Tibial nerve (tissue), 4 donors: ENCODE measurements around the gene SLC38A10.
A peak's percentile ranks its signal among the peaks of the same experiment; 100 is the strongest.

Experiments used
- EP300 ChIP-seq, 2 donors: sonication (generic); formaldehyde crosslinking; IDR thresholded peaks; one replicate each; pipeline ENCODE4 v1.6.1; 2017; ENCODE audit warnings: antibody characterized with exemption in 2 of 2, mild to moderate bottlenecking in 1 of 2
- TF ChIP-seq, protein P1 (sequence below), 5 experiments: fragments of 200-600 bp in 3 of 5; fragments of 450-650 bp in 2 of 5; sonication (generic) in 3 of 5; IDR thresholded peaks; one replicate each; pipeline ENCODE4 v1.5.1; 2016 to 2019; ENCODE audit warnings: antibody characterized with exemption in 5 of 5, mild to moderate bottlenecking in 3 of 5, moderate library complexity in 2 of 5

DNA sequence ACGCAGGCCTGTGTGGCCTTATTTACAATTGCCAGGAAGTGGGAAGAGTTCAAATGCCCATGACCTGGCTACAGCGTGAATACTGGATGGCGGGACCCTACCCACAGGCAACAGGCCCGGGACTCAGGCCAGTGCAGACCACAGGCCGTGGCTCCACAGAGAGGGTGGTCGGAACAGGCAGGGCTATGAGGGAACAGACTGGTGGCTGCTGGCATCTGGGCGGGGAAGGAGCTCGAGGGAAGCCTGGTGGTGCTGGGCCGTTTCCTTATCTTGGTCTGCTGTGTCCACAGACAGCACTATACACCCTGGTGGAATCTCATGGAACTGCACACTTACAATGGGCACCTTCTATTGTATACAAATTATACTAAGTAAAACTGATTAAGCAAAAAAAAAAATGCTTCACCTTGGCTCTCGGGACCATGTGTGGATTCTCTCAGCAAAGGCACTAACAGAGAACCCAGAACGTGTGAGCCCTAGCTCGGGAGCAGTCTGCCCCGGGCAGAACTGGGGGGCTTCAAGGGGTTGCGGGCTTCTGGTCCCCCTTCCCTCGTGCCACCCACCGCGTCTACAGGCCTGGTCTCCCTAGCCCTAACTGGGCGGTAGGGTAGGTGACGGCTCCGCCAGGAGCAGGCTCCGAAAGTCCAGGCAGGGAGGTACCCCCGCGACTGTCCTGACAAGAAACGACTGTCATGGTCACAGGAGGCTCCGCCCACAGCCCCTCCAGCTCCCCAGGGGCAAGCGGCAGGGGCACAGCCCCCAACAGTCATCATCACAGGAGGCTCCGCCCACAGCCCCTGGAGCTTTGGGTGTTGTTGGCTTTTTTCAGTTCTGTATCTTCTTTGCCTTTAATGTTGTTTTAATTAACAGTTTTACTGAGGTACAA, 94.2 kb downstream of the SLC38A10 start:
- TF ChIP-seq, protein P1, sequence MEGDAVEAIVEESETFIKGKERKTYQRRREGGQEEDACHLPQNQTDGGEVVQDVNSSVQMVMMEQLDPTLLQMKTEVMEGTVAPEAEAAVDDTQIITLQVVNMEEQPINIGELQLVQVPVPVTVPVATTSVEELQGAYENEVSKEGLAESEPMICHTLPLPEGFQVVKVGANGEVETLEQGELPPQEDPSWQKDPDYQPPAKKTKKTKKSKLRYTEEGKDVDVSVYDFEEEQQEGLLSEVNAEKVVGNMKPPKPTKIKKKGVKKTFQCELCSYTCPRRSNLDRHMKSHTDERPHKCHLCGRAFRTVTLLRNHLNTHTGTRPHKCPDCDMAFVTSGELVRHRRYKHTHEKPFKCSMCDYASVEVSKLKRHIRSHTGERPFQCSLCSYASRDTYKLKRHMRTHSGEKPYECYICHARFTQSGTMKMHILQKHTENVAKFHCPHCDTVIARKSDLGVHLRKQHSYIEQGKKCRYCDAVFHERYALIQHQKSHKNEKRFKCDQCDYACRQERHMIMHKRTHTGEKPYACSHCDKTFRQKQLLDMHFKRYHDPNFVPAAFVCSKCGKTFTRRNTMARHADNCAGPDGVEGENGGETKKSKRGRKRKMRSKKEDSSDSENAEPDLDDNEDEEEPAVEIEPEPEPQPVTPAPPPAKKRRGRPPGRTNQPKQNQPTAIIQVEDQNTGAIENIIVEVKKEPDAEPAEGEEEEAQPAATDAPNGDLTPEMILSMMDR (IDR thresholded peaks at IDR 0.05): peak; percentile 57 to 85 (median 71)
- no peak for TF ChIP-seq EP300 (IDR thresholded peaks at IDR 0.05)
